ENCODE results near the gene CD53. TPM values are rescaled to one million over a fixed set of nuclear protein-coding genes. Genes with fewer than 3 reads are reported as not detected.
A peak's percentile ranks its signal among the peaks of the same experiment; 100 is the strongest.

The CD53 gene
- total and polyA plus RNA-seq, 9 of the 15 experiments (the other 6 are each of a cell fraction or from before 2014, with no cell fraction given) = 63.5 to 220 (median 131) TPM

DNA sequence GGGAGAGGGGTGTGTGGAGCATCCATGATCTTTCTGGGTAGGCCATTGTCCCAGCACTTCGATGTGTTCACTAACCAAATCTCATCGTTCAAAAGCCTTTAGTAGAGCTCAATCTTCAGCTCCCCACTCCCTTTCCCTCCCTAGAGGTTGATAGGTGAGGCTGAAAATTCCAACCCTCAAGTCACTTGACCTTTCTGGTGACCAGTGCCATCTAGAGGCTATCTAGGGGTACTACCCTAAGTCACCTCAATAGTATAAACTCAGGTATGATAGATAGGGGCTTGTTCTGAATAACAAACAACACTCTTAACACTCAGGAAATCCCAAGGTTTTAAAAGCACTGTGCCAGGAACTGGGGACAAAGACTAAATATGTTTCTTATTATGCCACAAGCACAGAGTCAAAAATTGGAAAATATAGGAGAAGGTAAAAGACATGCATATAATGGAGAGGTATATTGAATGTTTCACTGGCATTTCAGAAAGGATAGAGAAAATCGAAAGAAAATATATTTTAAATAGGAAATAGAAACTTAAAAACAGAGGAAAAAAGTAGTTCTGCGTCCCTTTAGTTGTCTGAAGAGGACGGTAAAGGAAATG, 42.9 kb upstream of the CD53 start:
- no peaks in the 10 kb centered on the region for H3K79me2 ChIP-seq (ENCODE audit: control insufficient read depth, insufficient read depth, low read length)
- no peaks in the 10 kb centered on the region for H3K4me1 ChIP-seq (replicated peaks in 1 of 2; ENCODE audit: control insufficient read depth in 2 of 2, insufficient read depth in 2 of 2, low read length in 2 of 2)
- no peak overlapping the region for H3K4me2 ChIP-seq (ENCODE audit: insufficient read depth, low read length)
- no peaks in the 10 kb centered on the region for H3K36me3 ChIP-seq (ENCODE audit: control insufficient read depth, insufficient read depth, low read length)
- peak; percentile 86 for FAIRE-seq
- ChIA-PET CTCF (ENCODE audit: low intra/inter-chr PET ratio) (interaction anchor here (0.9 kb wide), 1 partner anchor 133 kb away, joined by 3 read pairs; the partner anchor contains the start of gene LRIF1), POLR2A (interaction anchor here (0.5 to 0.6 kb wide), 2 partner anchors 160 to 383 kb away, joined by 3 read pairs; no protein-coding TSS in a partner anchor)
- no peaks in the 10 kb centered on the region; a peak in 1 of 5 replicates for H3K27me3 ChIP-seq (ENCODE audit: control insufficient read depth in 2 of 2, insufficient read depth in 2 of 2, low read length in 2 of 2)
- WGBS (ENCODE audit: insufficient coverage, low coverage, missing lambda C conversion rate) = 15% methylated on average over 5 of the region's 5 CpGs
- H4K20me1 ChIP-seq (replicated peaks; ENCODE audit: control insufficient read depth, insufficient read depth, low read length) = no peaks in the 10 kb centered on the region
- H3K9ac ChIP-seq (ENCODE audit: insufficient read depth in 1 of 2, low read depth in 2 of 2, low read length in 2 of 2) = no peak overlapping the region
- in situ Hi-C loops (cut with MboI) (no loop called here), intact Hi-C loops (cut with micrococcal nuclease) (no loop called here)
- BruUV-seq (replicated peaks) = no TSS peak
- DNase-seq (ENCODE audit: extremely low read depth in 1 of 4, low spot score in 3 of 4) = peak; percentile 59 to 68 (median 64)
- no peak overlapping the region for H2AFZ ChIP-seq (ENCODE audit: low read depth, low read length)
- no peaks in the 10 kb centered on the region; the same call in 1 of the 2 replicates for H3K9me3 ChIP-seq (replicated peaks; ENCODE audit: control insufficient read depth, insufficient read depth, low read depth, low read length)
- no peak overlapping the region for H3K4me3 ChIP-seq
- no peak overlapping the region for H3K27ac ChIP-seq (ENCODE audit: extremely low read depth, low read depth, low read length)
- ATAC-seq = peak; percentile 95
- no peaks in the 10 kb centered on the region for H3K9me1 ChIP-seq (ENCODE audit: control insufficient read depth, insufficient read depth, low read length)
- no peak for TF ChIP-seq ZNF3 (CRISPR knock-in tag; IDR thresholded peaks at IDR 0.05)
- TF ChIP-seq HLTF (IDR thresholded peaks at IDR 0.05) = no peak
- TF ChIP-seq EWSR1 (IDR thresholded peaks at IDR 0.05; ENCODE audit: borderline replicate concordance, low read depth, partially characterized antibody) = no peak
- TF ChIP-seq CBX3 (IDR thresholded peaks at IDR 0.05; ENCODE audit: borderline replicate concordance in 1 of 2, low read length in 2 of 2) = no peak
- TF ChIP-seq, protein P1, sequence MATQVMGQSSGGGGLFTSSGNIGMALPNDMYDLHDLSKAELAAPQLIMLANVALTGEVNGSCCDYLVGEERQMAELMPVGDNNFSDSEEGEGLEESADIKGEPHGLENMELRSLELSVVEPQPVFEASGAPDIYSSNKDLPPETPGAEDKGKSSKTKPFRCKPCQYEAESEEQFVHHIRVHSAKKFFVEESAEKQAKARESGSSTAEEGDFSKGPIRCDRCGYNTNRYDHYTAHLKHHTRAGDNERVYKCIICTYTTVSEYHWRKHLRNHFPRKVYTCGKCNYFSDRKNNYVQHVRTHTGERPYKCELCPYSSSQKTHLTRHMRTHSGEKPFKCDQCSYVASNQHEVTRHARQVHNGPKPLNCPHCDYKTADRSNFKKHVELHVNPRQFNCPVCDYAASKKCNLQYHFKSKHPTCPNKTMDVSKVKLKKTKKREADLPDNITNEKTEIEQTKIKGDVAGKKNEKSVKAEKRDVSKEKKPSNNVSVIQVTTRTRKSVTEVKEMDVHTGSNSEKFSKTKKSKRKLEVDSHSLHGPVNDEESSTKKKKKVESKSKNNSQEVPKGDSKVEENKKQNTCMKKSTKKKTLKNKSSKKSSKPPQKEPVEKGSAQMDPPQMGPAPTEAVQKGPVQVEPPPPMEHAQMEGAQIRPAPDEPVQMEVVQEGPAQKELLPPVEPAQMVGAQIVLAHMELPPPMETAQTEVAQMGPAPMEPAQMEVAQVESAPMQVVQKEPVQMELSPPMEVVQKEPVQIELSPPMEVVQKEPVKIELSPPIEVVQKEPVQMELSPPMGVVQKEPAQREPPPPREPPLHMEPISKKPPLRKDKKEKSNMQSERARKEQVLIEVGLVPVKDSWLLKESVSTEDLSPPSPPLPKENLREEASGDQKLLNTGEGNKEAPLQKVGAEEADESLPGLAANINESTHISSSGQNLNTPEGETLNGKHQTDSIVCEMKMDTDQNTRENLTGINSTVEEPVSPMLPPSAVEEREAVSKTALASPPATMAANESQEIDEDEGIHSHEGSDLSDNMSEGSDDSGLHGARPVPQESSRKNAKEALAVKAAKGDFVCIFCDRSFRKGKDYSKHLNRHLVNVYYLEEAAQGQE (IDR thresholded peaks at IDR 0.05; ENCODE audit: borderline replicate concordance) = peak; percentile 27; the same call in 1 of the 2 replicates
- TF ChIP-seq, protein P1 (CRISPR knock-in tag; IDR thresholded peaks at IDR 0.05; ENCODE audit: low read depth) = no peak
- peak in 1 of 2 experiments; percentile 55; a peak in 2 of 4 replicates for TF ChIP-seq RAD21 (CRISPR knock-in tag; conservative IDR thresholded peaks at IDR 0.05 in 1 of 2, IDR thresholded peaks at IDR 0.05 in 1 of 2)
- TF ChIP-seq, protein P2, sequence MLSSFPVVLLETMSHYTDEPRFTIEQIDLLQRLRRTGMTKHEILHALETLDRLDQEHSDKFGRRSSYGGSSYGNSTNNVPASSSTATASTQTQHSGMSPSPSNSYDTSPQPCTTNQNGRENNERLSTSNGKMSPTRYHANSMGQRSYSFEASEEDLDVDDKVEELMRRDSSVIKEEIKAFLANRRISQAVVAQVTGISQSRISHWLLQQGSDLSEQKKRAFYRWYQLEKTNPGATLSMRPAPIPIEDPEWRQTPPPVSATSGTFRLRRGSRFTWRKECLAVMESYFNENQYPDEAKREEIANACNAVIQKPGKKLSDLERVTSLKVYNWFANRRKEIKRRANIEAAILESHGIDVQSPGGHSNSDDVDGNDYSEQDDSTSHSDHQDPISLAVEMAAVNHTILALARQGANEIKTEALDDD (IDR thresholded peaks at IDR 0.05) = 0 out of 2 replicates have a peak, but pooled peaks have one; percentile 24
- 0 out of 4 replicates have a peak, but pooled peaks of 1 of the 2 experiments have one; percentile 42 for TF ChIP-seq TEAD1 (CRISPR knock-in tag; IDR thresholded peaks at IDR 0.05)
- TF ChIP-seq SRSF7 (optimal IDR thresholded peaks at IDR 0.05; ENCODE audit: low read depth, low read length) = no peak
- no peak for TF ChIP-seq ZNF384 (IDR thresholded peaks at IDR 0.05; ENCODE audit: low read depth, low read length)
- no peak for TF ChIP-seq ZNF212 (CRISPR knock-in tag; IDR thresholded peaks at IDR 0.05)
- TF ChIP-seq BHLHE40 (IDR thresholded peaks at IDR 0.05; ENCODE audit: low read length) = 0 out of 2 replicates have a peak, but pooled peaks have one; percentile 21
- no peak for TF ChIP-seq HDGF (IDR thresholded peaks at IDR 0.05)

Measured in K562 (cell line).